ENCODE results near the gene SEC23A.

GRCh38 chr14:38992067-38992844 is 110.8 kb downstream of the SEC23A start:
- TF ChIP-seq CTCF (IDR thresholded peaks at IDR 0.05; ENCODE audit: low read depth, low read length) (no peak), EZH2phosphoT487 (IDR thresholded peaks at IDR 0.05; ENCODE audit: low read depth) (no peak)
